Metanephros (tissue), 1 donor: ENCODE results near the gene FAM110C. TPM values are rescaled to one million over a fixed set of nuclear protein-coding genes. Genes with fewer than 3 reads are reported as not detected.

Experiments
- total RNA-seq: library from RNA; depleted of rRNA; stranded (reverse); fragments of >200 nt; gene quantifications from one replicate; pipeline ENCODE4 v1.2.3, GENCODE V29; 2014

The FAM110C gene
- total RNA-seq: 12.0 TPM

DNA sequence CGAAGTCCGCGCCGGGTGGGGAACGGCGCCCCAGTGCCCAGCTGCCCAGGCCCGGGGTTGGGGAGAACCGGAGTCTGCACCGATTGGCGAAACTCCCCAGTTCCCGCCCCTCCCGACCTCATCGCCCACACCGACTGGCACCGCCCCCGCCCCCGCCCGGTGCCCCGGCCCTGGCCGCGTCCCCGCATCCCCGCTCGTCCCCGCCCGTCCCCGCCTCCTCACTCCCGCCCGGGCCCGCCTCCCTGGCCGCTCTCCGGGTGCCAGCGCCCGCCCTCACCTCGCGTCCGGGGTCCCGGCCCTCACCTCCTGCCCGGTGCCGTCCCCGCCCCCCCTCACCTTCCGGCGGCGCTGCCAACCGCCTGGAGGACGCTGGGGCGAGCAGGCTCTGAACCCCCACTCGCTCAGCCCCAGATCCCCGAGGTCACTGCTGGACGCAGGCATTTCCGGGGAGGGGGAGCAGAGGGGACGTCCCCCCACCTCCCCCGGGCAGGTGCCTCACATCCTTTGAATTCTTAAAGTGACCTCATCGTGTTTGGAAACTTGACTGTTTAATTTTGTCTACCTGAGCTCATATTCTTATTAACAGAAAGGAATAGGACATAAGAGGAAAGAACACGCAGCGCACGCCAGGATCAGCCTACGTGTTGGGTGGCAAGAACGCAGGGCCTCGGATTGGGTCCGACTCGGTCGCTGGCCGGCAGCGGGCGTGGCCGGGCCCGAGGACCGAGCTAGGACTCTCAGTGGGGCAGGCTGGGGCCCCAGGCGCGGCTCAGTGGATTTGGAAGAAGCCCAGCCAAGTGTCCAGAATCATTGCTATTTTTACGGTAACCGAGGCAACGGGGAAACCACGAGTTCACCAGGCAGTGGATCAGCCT, at the start of gene FAM110C:
Gene FAM110C, minus strand, starts transcription at position 35 of the 875 bp plus-strand sequence. CDS start 120 bp downstream, outside the sequence.

Other genes with a start within 250 kb of the FAM110C start
- gene SH3YL1, start 217.5 kb upstream of the FAM110C start, total RNA-seq: 88.2 TPM
- gene ACP1, start 218.4 kb upstream of the FAM110C start, total RNA-seq: 102 TPM
- gene ALKAL2, start 241.6 kb upstream of the FAM110C start, total RNA-seq: 2.7 TPM